NCI-H1092 (cell line): ENCODE measurements around the gene COL4A2.
"Not testable (repeated sequence)": the region's sequence is repeated elsewhere in the genome, so short reads cannot be mapped to it uniquely, and the experiment has no call there.

ENCODE experiments used
- DNase-seq: peaks from one replicate; lab custom pipeline; 2025; lab: John Stamatoyannopoulos, UW

COL4A2 gene

DNA sequence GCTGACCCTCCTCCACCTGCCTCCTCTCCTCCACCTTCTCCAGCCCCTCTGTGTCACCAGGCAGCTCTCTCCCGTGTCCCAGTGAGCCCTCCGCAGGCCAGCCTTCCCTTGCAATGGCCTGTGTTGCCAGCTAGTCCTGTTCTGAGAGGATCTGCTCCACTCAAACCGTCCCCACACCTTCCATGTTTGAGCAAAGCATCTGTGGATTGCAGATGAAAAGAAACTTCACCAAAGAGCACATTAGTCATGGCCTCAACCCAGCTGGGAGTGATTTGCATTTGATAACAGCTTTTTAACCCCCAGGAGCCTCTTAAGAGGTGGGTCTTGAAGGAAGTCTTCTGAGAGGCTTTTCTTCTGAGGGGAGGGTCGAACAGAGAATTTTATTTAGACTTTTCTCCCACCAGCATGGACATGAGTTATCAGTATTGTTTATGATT, 72.8 kb downstream of the COL4A2 start:
- DNase-seq, result no peak

DNA sequence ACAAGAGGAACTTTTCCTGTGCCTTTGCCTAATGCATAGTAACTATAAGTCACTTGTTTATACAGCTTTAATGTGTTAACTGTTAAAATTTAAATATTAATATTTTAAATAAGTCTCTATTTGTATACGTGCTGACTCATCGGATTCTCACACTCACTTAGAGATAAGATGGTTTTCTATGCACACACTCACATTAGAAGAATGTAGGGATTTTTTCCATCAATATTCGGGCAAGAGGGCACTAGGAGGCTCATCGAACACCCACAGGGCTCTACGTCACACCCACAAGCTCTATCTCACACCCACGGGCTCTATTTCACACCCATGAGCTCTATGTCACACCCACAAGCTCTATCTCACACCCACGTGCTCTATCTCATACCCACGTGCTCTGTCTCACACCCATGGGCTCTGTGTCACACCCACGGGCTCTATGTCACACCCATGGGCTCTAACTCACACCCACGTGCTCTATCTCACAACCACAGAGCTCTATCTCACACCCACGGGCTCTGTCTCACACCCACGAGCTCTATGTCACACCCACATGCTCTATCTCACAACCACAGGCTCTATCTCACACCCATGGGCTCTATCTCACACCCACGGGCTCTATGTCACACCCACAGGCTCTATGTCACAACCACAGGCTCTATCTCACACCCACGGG, 73.4 kb downstream of the COL4A2 start:
- no peak for DNase-seq

DNA sequence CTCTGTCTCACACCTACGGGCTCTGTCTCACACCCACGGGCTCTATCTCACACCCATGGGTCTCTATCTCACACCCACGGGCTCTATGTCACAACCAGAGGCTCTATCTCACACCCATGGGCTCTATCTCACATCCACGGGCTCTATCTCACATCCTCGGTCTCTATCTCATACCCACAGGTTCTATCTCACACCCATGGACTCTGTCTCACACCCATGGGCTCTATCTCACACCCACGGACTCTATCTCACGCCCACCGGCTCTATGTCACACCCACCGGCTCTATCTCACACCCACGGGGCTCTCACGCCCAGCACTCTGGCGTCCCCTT, 73.9 kb downstream of the COL4A2 start:
- DNase-seq, result no peak

- DNase-seq, result no peak
Observed at GRCh38 chr13:110382229-110382628, 75.1 kb downstream of the COL4A2 start.

DNA sequence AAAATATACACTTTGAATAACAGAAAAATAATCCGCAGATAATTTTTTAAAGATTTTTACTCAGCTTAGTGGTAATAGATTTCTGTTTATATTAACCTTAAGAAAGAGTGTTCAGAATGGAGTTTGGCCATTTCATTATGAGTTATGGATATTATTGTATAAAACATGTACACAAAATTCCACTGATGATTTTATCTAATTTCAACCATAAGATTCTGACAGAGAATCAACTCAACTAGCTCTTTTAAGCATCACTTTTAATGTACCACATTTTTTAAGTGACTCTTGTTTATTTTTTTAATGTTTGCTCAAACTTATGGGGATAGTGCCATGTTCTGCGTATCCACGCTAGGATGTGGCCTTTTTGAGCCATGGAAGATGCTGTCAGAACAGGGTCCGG, 75.7 kb downstream of the COL4A2 start:
- DNase-seq, result no peak

GRCh38 chr13:110387451-110388107, 80.5 kb downstream of the COL4A2 start:
- no peak for DNase-seq

GRCh38 chr13:110388108-110388943, 81.2 kb downstream of the COL4A2 start:
- no peak for DNase-seq

GRCh38 chr13:110390567-110390966, 83.5 kb downstream of the COL4A2 start:
- no peak for DNase-seq

DNA sequence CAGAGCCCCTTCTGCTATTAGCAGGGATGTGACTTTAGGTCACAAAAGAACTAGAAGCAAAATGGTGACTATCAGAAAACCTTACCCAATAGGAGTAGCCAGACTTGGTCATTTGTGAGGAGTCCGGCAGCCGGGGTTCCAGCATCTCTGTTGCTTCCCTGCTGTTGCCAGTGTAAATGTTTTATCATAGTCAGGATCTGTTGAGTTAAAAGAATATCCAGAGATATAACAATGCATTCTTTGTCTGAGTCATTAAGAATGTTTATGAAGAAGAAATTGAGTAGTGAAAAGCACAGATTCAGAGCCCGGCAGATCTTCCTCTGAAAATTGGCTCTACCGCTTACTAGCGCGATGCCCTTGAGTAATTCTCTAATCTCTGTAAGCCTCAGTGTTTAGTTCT, 84.2 kb downstream of the COL4A2 start:
- DNase-seq, result no peak

- DNase-seq, result no peak
Observed at GRCh38 chr13:110392510-110393240, 85.6 kb downstream of the COL4A2 start.

DNA sequence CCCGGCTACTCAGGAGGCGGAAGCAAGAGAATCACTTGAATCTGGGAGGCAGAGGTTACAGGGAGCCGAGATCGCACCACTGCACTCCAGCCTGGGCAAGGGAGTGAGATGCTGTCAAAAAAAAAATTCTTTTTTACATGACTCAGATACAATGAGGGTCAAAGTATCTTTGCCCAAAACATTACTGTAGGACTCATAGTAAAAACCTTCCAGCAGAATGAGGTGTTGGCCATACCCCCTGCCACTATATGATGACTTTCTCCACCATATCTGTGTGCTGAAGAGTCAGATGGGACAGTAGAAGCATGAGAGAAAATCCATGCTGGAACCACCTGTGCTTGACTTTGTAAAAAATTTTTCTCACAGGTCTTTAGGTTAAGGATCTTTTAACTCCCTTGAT, 86.7 kb downstream of the COL4A2 start:
- DNase-seq, result no peak

- DNase-seq, result no peak
Observed at GRCh38 chr13:110394371-110394841, 87.3 kb downstream of the COL4A2 start.

- DNase-seq, result not testable (repeated sequence)
Observed at GRCh38 chr13:110395616-110396015, 88.5 kb downstream of the COL4A2 start.

DNA sequence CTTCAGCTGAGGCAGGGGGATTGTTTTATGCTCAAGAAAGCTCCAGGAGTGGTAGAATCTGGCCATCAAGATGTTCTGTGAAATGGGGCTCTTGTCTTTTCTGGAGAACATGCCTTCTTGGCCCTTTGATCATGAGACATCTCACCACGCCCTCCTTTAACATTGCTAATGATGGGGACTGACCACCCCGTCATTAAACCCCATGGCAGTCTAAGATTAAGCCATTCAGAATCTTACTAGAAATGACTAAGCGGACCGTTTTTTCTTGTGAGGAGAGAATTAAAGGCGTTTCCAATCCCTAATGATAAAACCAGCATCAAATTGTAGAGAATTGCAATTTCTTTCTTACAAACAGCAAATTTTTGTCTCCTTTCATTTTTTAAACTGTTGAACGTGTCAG, 89.4 kb downstream of the COL4A2 start:
- no peak for DNase-seq

GRCh38 chr13:110396913-110397381, 89.9 kb downstream of the COL4A2 start:
- no peak for DNase-seq

DNA sequence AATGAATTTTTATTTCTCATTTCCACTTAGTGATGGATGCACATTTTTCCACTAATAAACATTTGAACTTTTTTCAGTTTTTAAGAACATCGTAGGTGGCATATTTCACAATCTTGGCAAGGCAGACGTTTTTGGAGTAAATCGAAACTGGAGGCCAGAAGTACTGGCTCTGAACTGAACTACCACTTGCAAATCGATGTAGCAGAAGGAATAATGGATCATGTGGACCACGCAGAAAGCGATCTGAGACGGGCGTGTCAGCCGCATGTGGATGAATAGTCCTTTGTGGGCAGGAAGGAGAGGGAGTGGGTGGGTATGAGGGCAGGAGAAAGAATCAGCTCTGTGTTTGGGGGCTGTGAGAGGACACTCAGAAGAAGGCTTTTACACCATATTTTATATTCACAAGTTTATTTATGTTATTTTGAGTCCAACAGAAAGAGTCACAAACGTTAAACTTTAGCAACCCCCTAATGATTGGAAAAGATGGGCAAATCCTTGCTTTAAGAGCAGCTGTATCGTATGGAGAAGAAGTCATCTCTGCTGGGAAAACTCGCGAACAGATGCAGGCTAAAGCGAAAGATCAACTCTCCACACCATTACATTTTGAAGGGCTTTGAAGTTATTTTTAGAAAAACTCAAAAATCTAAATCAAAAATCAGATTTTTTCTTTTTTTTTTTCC, 90.5 kb downstream of the COL4A2 start:
- no peak for DNase-seq

DNA sequence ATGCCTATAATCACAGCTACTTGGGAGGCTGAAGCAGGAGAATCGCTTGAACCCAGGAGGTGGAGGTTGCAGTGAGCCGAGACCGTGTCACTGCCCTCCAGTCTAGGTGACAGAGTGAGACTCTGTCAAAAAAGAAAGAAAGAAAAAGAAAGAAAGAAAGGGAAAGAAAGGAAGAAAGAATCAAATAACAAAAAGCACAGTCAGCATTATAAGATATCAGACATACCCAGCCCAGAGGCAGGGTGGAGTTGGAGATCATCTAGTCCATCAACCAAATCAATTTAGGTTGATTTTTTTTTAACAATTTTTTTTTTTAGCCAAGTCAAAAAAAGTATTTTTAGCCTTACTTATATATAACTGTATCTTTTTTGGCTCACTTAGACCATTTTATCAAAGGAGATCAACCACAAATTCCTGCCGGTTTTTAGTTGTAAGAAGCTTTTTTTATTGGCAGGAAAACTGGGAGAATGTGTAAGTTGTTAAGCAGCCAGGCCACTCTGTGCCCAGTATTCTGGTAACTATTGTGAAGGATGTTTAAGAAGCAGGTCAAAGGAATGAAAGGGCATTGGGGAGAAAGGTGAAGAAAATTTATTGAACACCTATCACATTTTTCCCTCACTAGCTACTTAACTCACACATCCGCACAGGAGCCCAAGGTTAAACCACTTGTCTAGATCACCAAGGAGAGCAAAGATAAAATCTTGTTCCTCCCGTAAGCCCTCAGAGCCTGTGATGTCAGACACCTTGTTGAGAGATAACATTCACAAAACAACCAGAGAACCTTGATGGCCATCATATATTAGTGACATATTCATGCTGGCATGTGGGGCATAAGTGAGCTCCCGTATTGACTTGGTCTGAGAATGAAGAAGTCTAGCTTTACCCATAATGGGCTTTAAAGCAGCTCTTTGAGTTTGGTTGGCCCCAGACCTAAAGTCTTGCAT, 91.8 kb downstream of the COL4A2 start:
- DNase-seq, result no peak

DNA sequence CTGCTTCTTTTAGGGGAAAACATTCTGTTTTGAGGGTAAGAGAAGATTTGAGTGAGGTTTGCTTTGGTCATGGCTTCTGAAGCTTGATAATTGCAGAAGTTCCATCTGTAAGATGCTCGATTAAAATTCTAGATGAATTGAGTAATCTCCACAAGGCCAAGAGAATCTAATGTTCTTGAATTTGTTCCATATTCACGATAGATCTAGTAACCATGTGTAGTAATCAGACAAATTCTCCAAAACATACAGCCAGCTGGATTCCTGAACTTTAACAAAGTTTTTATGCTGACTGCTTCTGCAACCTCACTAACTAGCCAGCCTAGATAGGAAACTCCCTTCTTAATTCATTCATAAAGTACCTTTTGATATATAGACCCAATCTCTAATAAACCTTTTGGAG, 92.7 kb downstream of the COL4A2 start:
- no peak for DNase-seq

DNA sequence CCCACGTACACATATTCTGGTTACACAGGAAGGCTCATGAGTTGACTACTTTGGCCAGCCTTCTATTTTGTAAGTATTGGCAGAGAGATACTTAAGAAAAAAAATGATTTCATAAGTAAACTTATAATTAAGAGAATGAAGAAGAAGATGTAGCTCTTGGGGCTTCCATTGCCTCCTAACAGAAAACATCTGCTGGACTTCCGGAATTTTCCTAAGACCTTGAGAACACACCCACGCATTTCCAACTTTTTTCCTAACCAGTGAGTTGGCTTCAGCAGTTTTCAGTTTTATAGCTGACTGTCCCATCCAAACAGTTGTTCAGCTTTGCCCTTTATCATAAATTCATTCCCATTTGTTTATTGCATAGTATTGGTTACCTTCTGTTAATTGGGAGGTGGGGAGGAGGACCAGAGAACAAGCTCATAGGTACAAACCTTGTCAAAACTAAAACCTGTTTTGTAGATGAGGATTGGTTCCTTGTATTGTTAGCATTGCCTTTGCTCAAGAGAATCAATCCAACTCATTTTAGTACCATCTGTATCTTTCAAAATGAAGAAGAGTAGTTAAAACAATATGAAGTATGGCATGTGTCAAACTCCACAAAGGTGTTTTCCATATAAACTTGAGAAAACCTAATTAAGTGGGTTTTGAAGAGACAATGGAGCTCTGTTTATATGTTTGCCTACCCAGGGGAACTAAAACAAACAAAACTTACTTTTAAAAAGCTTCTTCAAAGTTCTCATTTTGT, 93.9 kb downstream of the COL4A2 start:
- DNase-seq, result no peak
